ENCODE measurements around the gene SLC22A31. TPM values are rescaled to one million over a fixed set of nuclear protein-coding genes. Genes with fewer than 3 reads are reported as not detected.

SLC22A31 gene
- total RNA-seq, 1 experiment from 2014 or later, result 53.7 TPM

DNA sequence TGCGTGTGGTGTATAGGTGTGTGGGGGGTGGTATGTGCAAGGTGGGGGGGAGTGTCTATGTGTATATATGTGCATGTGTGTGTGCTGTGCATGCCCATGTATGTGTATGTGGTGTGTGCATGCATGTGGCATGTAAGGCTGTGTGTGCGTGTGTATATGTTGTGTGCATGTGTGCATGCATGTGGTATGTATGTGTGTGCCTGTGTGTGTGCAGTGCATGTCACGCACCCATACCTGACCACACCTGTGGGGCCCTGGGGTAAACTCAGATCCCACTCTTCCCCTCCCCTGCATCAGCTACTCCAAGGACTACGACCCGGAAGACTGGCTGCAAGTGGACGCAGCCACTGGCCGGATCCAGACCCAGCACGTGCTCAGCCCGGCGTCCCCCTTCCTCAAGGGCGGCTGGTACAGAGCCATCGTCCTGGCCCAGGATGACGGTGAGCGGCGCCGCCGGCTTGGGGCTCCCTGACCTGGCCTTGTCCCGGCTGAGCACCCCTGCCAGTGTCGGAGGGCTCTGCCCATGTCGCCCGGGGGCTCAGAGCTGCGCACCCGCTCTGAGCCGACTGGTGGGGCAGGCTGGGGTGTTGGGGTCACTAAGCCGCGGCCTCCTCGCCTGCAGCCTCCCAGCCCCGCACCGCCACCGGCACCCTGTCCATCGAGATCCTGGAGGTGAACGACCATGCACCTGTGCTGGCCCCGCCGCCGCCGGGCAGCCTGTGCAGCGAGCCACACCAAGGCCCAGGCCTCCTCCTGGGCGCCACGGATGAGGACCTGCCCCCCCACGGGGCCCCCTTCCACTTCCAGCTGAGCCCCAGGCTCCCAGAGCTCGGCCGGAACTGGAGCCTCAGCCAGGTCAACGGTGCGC lies 9.1 kb downstream of the SLC22A31 start:
- CTCF ChIA-PET, result no interaction called here
- Histone ChIP-seq H3K9me2 (ENCODE audit: insufficient read depth) (no peaks in the 10 kb centered on the region), H3K79me2 (ENCODE audit: insufficient read depth, low read length) (no peaks in the 10 kb centered on the region), H3K9me3 (ENCODE audit: control insufficient read depth in 1 of 2, insufficient read depth in 1 of 2, low read depth in 1 of 2, low read length in 2 of 2) (no peaks in the 10 kb centered on the region), H3K9ac (ENCODE audit: low read length) (peak overlapping the region; percentile 83), H3K4me2 (ENCODE audit: low read length) (peak overlapping the region; percentile 99), H3K4me3 (replicated peaks in 1 of 2; ENCODE audit: low read depth in 1 of 2, low read length in 2 of 2) (peak overlapping the region; percentile 47 to 74; a peak in 1 of 4 replicates), H3K27me3 (ENCODE audit: insufficient read depth, low read length) (no peaks in the 10 kb centered on the region), H3K27ac (ENCODE audit: low read depth, low read length) (no peak overlapping the region; the same call in 1 of the 2 replicates), H4K20me1 (ENCODE audit: insufficient read depth) (no peaks in the 10 kb centered on the region), H3K4me1 (ENCODE audit: control insufficient read depth in 1 of 2, insufficient read depth in 2 of 2, low read length in 2 of 2) (peaks cover 0 to 27% of the 10 kb centered on the region in 2 experiments; a peak in 2 of 4 replicates), H3K36me3 (ENCODE audit: control insufficient read depth in 1 of 2, insufficient read depth in 2 of 2, low read length in 2 of 2) (no peaks in the 10 kb centered on the region), H2AFZ (ENCODE audit: low read depth, low read length, poor library complexity, severe bottlenecking) (no peak overlapping the region)
- POLR2A ChIA-PET, result interaction anchor here (2.1 kb wide), 1 partner anchor 379 kb away, joined by 8 read pairs; the partner anchor contains the start of gene APRT
- RAD21 ChIA-PET (ENCODE audit: low non-redundant PET in 1 of 2, low total read pairs in 2 of 2, uncharacterized antibody in 2 of 2, unreplicated experiment in 2 of 2), result no interaction called here
- no peak for DNase-seq (ENCODE audit: low read depth, low spot score)
- intact Hi-C loops (cut with micrococcal nuclease), result no loop called here
- BruUV-seq (replicated peaks), result no TSS peak
- no peak for TF ChIP-seq POLR2AphosphoS5 (IDR thresholded peaks at IDR 0.05; ENCODE audit: low read depth, low read length)
- TF ChIP-seq, protein P1, sequence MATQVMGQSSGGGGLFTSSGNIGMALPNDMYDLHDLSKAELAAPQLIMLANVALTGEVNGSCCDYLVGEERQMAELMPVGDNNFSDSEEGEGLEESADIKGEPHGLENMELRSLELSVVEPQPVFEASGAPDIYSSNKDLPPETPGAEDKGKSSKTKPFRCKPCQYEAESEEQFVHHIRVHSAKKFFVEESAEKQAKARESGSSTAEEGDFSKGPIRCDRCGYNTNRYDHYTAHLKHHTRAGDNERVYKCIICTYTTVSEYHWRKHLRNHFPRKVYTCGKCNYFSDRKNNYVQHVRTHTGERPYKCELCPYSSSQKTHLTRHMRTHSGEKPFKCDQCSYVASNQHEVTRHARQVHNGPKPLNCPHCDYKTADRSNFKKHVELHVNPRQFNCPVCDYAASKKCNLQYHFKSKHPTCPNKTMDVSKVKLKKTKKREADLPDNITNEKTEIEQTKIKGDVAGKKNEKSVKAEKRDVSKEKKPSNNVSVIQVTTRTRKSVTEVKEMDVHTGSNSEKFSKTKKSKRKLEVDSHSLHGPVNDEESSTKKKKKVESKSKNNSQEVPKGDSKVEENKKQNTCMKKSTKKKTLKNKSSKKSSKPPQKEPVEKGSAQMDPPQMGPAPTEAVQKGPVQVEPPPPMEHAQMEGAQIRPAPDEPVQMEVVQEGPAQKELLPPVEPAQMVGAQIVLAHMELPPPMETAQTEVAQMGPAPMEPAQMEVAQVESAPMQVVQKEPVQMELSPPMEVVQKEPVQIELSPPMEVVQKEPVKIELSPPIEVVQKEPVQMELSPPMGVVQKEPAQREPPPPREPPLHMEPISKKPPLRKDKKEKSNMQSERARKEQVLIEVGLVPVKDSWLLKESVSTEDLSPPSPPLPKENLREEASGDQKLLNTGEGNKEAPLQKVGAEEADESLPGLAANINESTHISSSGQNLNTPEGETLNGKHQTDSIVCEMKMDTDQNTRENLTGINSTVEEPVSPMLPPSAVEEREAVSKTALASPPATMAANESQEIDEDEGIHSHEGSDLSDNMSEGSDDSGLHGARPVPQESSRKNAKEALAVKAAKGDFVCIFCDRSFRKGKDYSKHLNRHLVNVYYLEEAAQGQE (IDR thresholded peaks at IDR 0.05; ENCODE audit: low read depth), result no peak
- TF ChIP-seq FOSL1 (IDR thresholded peaks at IDR 0.05; ENCODE audit: low read depth), result no peak
- TF ChIP-seq, protein P2, sequence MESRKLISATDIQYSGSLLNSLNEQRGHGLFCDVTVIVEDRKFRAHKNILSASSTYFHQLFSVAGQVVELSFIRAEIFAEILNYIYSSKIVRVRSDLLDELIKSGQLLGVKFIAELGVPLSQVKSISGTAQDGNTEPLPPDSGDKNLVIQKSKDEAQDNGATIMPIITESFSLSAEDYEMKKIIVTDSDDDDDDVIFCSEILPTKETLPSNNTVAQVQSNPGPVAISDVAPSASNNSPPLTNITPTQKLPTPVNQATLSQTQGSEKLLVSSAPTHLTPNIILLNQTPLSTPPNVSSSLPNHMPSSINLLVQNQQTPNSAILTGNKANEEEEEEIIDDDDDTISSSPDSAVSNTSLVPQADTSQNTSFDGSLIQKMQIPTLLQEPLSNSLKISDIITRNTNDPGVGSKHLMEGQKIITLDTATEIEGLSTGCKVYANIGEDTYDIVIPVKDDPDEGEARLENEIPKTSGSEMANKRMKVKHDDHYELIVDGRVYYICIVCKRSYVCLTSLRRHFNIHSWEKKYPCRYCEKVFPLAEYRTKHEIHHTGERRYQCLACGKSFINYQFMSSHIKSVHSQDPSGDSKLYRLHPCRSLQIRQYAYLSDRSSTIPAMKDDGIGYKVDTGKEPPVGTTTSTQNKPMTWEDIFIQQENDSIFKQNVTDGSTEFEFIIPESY (IDR thresholded peaks at IDR 0.05; ENCODE audit: extremely low read depth, insufficient replicate concordance, low read length), result no peak
- TF ChIP-seq TCF7L2 (IDR thresholded peaks at IDR 0.05; ENCODE audit: borderline replicate concordance, extremely low read depth, insufficient read depth, insufficient read length), result no peak
- no peak for TF ChIP-seq POLR2A (IDR thresholded peaks at IDR 0.05; ENCODE audit: borderline replicate concordance, extremely low read depth, insufficient read depth, insufficient read length)
- TF ChIP-seq ZNF274 (IDR thresholded peaks at IDR 0.05; ENCODE audit: low read depth, low read length), result no peak
- no peak for TF ChIP-seq JUND (IDR thresholded peaks at IDR 0.05)
- TF ChIP-seq, protein P3, sequence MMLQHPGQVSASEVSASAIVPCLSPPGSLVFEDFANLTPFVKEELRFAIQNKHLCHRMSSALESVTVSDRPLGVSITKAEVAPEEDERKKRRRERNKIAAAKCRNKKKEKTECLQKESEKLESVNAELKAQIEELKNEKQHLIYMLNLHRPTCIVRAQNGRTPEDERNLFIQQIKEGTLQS (IDR thresholded peaks at IDR 0.05), result no peak
- no peak for TF ChIP-seq SIN3A (IDR thresholded peaks at IDR 0.05; ENCODE audit: low read depth)
- ATAC-seq, result no peak

Measured in HCT116 (cell line).